Mesothelial cell of epicardium (in vitro differentiated cells): ENCODE data around the gene PISD. TPM values are rescaled to one million over a fixed set of nuclear protein-coding genes. Genes with fewer than 3 reads are reported as not detected.

Experiments used
- DNase-seq, 2 experiments: peaks; one replicate each; pipeline ENCODE4 v3.0.0; 2021; ENCODE audit warnings: low spot score in 2 of 2; ENCODE audit not compliant: unreplicated experiment in 2 of 2
- H3K27ac Mint-ChIP-seq: 2 replicates; pipeline ENCODE4 v1.8.0; 2021; ENCODE audit warnings: mixed read lengths
- H3K27me3 Mint-ChIP-seq: 2 replicates; pipeline ENCODE4 v1.8.0; 2021; ENCODE audit warnings: low read depth, mixed read lengths
- H3K36me3 Mint-ChIP-seq: 2 replicates; pipeline ENCODE4 v1.8.0; 2021; ENCODE audit warnings: mixed read lengths
- H3K4me1 Mint-ChIP-seq: 2 replicates; pipeline ENCODE4 v1.8.0; 2021; ENCODE audit warnings: mixed read lengths
- H3K4me3 Mint-ChIP-seq: 2 replicates; pipeline ENCODE4 v1.8.0; 2021; ENCODE audit warnings: mild to moderate bottlenecking, moderate library complexity, mixed read lengths
- H3K9me3 Mint-ChIP-seq: 2 replicates; pipeline ENCODE4 v1.8.0; 2021; ENCODE audit warnings: mixed read lengths
- CTCF ChIP-seq: fragments of 200-600 bp; sonication (generic); IDR thresholded peaks from one replicate; pipeline ENCODE4 v1.5.0; 2021; ENCODE audit warnings: antibody characterized with exemption; ENCODE audit not compliant: unreplicated experiment
- total RNA-seq: library from RNA; stranded (reverse); gene quantifications from 3 replicates; pipeline ENCODE4 v1.2.1, GENCODE V29; 2021

The PISD gene
- total RNA-seq, 1 donor from 2014 or later, result 40.4 TPM

- no peak for TF ChIP-seq CTCF
- DNase-seq, result no peak
- peak overlapping the region; percentile 52 for H3K27ac Mint-ChIP-seq
- H3K27me3 Mint-ChIP-seq, result no peaks in the 10 kb centered on the region
- no peak overlapping the region for H3K4me3 Mint-ChIP-seq
- peaks cover 6% of the 10 kb centered on the region for H3K9me3 Mint-ChIP-seq
- peaks cover 12% of the 10 kb centered on the region for H3K36me3 Mint-ChIP-seq
- H3K4me1 Mint-ChIP-seq, result peaks cover 18% of the 10 kb centered on the region
These were observed 76.7 kb downstream of the PISD start for GRCh38 chr22:31585161-31585859.

- Mint-ChIP-seq H3K27ac (no peak overlapping the region), H3K4me3 (no peak overlapping the region), H3K36me3 (peaks cover 12% of the 10 kb centered on the region), H3K4me1 (peaks cover 18% of the 10 kb centered on the region), H3K27me3 (no peaks in the 10 kb centered on the region), H3K9me3 (peaks cover 6% of the 10 kb centered on the region)
- no peak for TF ChIP-seq CTCF
- DNase-seq, result no peak
These were observed 77.2 kb downstream of the PISD start for GRCh38 chr22:31584804-31585160.

- TF ChIP-seq CTCF, result no peak
- Mint-ChIP-seq H3K27ac (no peak overlapping the region), H3K4me1 (peaks cover 18% of the 10 kb centered on the region), H3K9me3 (peaks cover 6% of the 10 kb centered on the region), H3K36me3 (peaks cover 12% of the 10 kb centered on the region), H3K27me3 (no peaks in the 10 kb centered on the region), H3K4me3 (no peak overlapping the region)
- DNase-seq, result no peak
These were observed 78.0 kb downstream of the PISD start for GRCh38 chr22:31583861-31584485.

GRCh38 chr22:31579835-31580242 is 82.2 kb downstream of the PISD start:
- H3K4me1 Mint-ChIP-seq, result peaks cover under 1% of the 10 kb centered on the region
- H3K36me3 Mint-ChIP-seq, result peaks cover 8% of the 10 kb centered on the region
- no peak for TF ChIP-seq CTCF
- H3K27me3 Mint-ChIP-seq, result no peaks in the 10 kb centered on the region
- no peak for DNase-seq
- no peak overlapping the region for H3K4me3 Mint-ChIP-seq
- H3K9me3 Mint-ChIP-seq, result no peaks in the 10 kb centered on the region
- no peak overlapping the region for H3K27ac Mint-ChIP-seq

GRCh38 chr22:31578171-31578570 is 83.8 kb downstream of the PISD start:
- Mint-ChIP-seq H3K36me3 (peaks cover 8% of the 10 kb centered on the region), H3K27me3 (no peaks in the 10 kb centered on the region), H3K4me1 (no peaks in the 10 kb centered on the region), H3K9me3 (no peaks in the 10 kb centered on the region), H3K4me3 (no peak overlapping the region), H3K27ac (no peak overlapping the region)
- no peak for TF ChIP-seq CTCF
- DNase-seq, result no peak
